IMR-90 (cell line): ENCODE data around the gene CRYBA4. TPM values are rescaled to one million over a fixed set of nuclear protein-coding genes. Genes with fewer than 3 reads are reported as not detected.
A peak's percentile ranks its signal among the peaks of the same experiment; 100 is the strongest.

ENCODE experiments used
- ATAC-seq: fragments of 200-7000 bp; cut with Tn5 transposase; 2 replicates; pipeline ENCODE4 v1.9.1; 2020; ENCODE audit warnings: low read depth, mild to moderate bottlenecking, moderate library complexity
- BruUV-seq: library from RNA; stranded (reverse); fragments of 400-500 nt; replicated peaks from 2 replicates; lab custom pipeline; 2021; lab: Mats Ljungman, UMichigan
- CTCF ChIA-PET: fragments of 300-600 bp; formaldehyde crosslinking; extraction: SDS; loops from one replicate; lab custom pipeline; 2021; ENCODE audit warnings: antibody characterized with exemption; lab: Yijun Ruan, JAX
- POLR2A ChIA-PET: fragments of 300-600 bp; sonication (Branson Sonifier 250); formaldehyde crosslinking; loops from one replicate; lab custom pipeline; 2022; ENCODE audit warnings: antibody characterized with exemption; ENCODE audit not compliant: unreplicated experiment; lab: Charles Lee
- DNase-seq: peaks from one replicate; pipeline ENCODE4 v3.0.0; 2013
- H2AFZ ChIP-seq: replicated peaks from 2 replicates; pipeline ENCODE3; 2013; ENCODE audit warnings: low read length, mild to moderate bottlenecking; ENCODE audit not compliant: poor library complexity
- H2AK5ac ChIP-seq: 2 replicates; pipeline ENCODE4 v1.6.1; 2013; ENCODE audit warnings: low read depth, low read length, inconsistent platforms
- H2AK9ac ChIP-seq: replicated peaks from 2 replicates; pipeline ENCODE3; 2013; ENCODE audit warnings: mild to moderate bottlenecking, low read depth, low read length, moderate library complexity; ENCODE audit not compliant: poor library complexity
- H2BK120ac ChIP-seq: 2 replicates; pipeline ENCODE4 v1.6.1; 2013; ENCODE audit warnings: low read depth, low read length, inconsistent platforms
- H2BK15ac ChIP-seq: 3 replicates; pipeline ENCODE4 v1.6.1; 2013; ENCODE audit warnings: low read depth, low read length, inconsistent platforms
- H2BK20ac ChIP-seq: 2 replicates; pipeline ENCODE4 v1.6.1; 2013; ENCODE audit warnings: low read depth, mild to moderate bottlenecking, inconsistent platforms, low read length, moderate library complexity
- H2BK5ac ChIP-seq: 2 replicates; pipeline ENCODE4 v1.6.1; 2013; ENCODE audit warnings: mild to moderate bottlenecking, low read depth, low read length, inconsistent platforms; ENCODE audit not compliant: poor library complexity, severe bottlenecking
- H3K14ac ChIP-seq: replicated peaks from 2 replicates; pipeline ENCODE4 v1.6.1; 2013; ENCODE audit warnings: low read depth, low read length, inconsistent platforms
- H3K18ac ChIP-seq: 2 replicates; pipeline ENCODE4 v1.6.1; 2013; ENCODE audit warnings: low read depth, low read length, control low read depth
- H3K23ac ChIP-seq: 2 replicates; pipeline ENCODE4 v1.6.1; 2013; ENCODE audit warnings: low read depth, low read length, inconsistent platforms
- H3K27ac ChIP-seq: 2 replicates; pipeline ENCODE4 v1.5.1; 2013; ENCODE audit warnings: mild to moderate bottlenecking, control low read depth, low read length; ENCODE audit not compliant: insufficient read depth
- H3K27me3 ChIP-seq: 2 replicates; pipeline ENCODE4 v1.6.1; 2013; ENCODE audit warnings: low read length; ENCODE audit not compliant: control insufficient read depth, insufficient read depth
- H3K36me3 ChIP-seq: 2 replicates; pipeline ENCODE4 v1.6.1; 2013; ENCODE audit warnings: low read length, mixed read lengths; ENCODE audit not compliant: control insufficient read depth, insufficient read depth
- H3K4ac ChIP-seq: 2 replicates; pipeline ENCODE4 v1.6.1; 2013; ENCODE audit warnings: low read depth, low read length, inconsistent platforms
- H3K4me1 ChIP-seq: 2 replicates; pipeline ENCODE4 v1.6.1; 2013; ENCODE audit warnings: low read length, mixed read lengths; ENCODE audit not compliant: control insufficient read depth, insufficient read depth
- H3K4me2 ChIP-seq: 2 replicates; pipeline ENCODE4 v1.6.1; 2013; ENCODE audit warnings: low read depth, mild to moderate bottlenecking, control low read depth, low read length, moderate library complexity
- H3K4me3 ChIP-seq: 2 replicates; pipeline ENCODE4 v1.5.1; 2013; ENCODE audit warnings: low read depth, mild to moderate bottlenecking, control low read depth, low read length, moderate library complexity; ENCODE audit not compliant: insufficient read depth
- H3K56ac ChIP-seq: 2 replicates; pipeline ENCODE4 v1.6.1; 2013; ENCODE audit warnings: low read length, inconsistent platforms; ENCODE audit not compliant: insufficient read depth; ENCODE audit errors: extremely low read depth
- H3K79me1 ChIP-seq, 2 experiments: 2 replicates each; pipeline ENCODE4 v1.6.1; 2013; ENCODE audit warnings: low read length in 2 of 2, inconsistent platforms in 1 of 2, low read depth in 1 of 2
- H3K9ac ChIP-seq: 2 replicates; pipeline ENCODE4 v1.6.1; 2013; ENCODE audit warnings: low read depth, low read length, control low read depth
- H3K9me1 ChIP-seq: 2 replicates; pipeline ENCODE4 v1.6.1; 2013; ENCODE audit warnings: low read length, inconsistent platforms; ENCODE audit not compliant: insufficient read depth
- H3K9me3 ChIP-seq: 2 replicates; pipeline ENCODE4 v1.6.1; 2013; ENCODE audit warnings: low read length; ENCODE audit not compliant: control insufficient read depth, insufficient read depth
- H4K20me1 ChIP-seq: 2 replicates; pipeline ENCODE4 v1.6.1; 2013; ENCODE audit warnings: low read length, inconsistent platforms; ENCODE audit not compliant: insufficient read depth
- H4K5ac ChIP-seq: 2 replicates; pipeline ENCODE4 v1.6.1; 2013; ENCODE audit warnings: mild to moderate bottlenecking, low read depth, low read length, control low read depth
- H4K8ac ChIP-seq, 2 experiments: 2 replicates each; pipeline ENCODE4 v1.6.1; 2013; ENCODE audit warnings: low read depth in 2 of 2, low read length in 2 of 2, control low read depth in 1 of 2, inconsistent platforms in 1 of 2
- H4K91ac ChIP-seq: 2 replicates; pipeline ENCODE4 v1.6.1; 2013; ENCODE audit warnings: low read depth, low read length, inconsistent platforms; ENCODE audit not compliant: insufficient read depth
- BHLHE40 ChIP-seq: fragments of 150-350 bp; IDR thresholded peaks from 2 replicates; pipeline ENCODE4 v1.6.1; 2016; ENCODE audit warnings: mild to moderate bottlenecking, low read depth, low read length
- CEBPB ChIP-seq: IDR thresholded peaks from 2 replicates; pipeline ENCODE4 v1.6.1; 2012; ENCODE audit warnings: low read depth, low read length, improper control_type of control experiment
- CHD1 ChIP-seq: IDR thresholded peaks from 2 replicates; pipeline ENCODE4 v1.6.1; 2012; ENCODE audit warnings: low read depth, low read length, improper control_type of control experiment
- MAFK ChIP-seq: IDR thresholded peaks from 2 replicates; pipeline ENCODE4 v1.6.1; 2012; ENCODE audit warnings: low read depth, low read length, improper control_type of control experiment
- MAZ ChIP-seq: IDR thresholded peaks from 2 replicates; pipeline ENCODE4 v1.6.1; 2012; ENCODE audit warnings: low read depth, mild to moderate bottlenecking, low read length, improper control_type of control experiment, moderate library complexity, borderline replicate concordance
- WGBS, 2 experiments: methylation state at CpG; one replicate each; pipeline versions ENCODE4 v1.1.5 to v1.1.7; 2013; ENCODE audit warnings: missing lambda C conversion rate in 2 of 2; ENCODE audit not compliant: insufficient read length in 1 of 2; ENCODE audit errors: extremely low coverage in 2 of 2; 5-methylcytosine and 5-hydroxymethylcytosine counted together
- dilution Hi-C: fragments of 300-500 bp; cut with HindIII; formaldehyde crosslinking; loops from one replicate; pipeline ENCODE4 v1.14.3; 2018; ENCODE audit warnings: low sequenced_read_pairs; ENCODE audit not compliant: unreplicated experiment
- in situ Hi-C: fragments of 300-500 bp; cut with MboI; formaldehyde crosslinking; loops from 3 replicates; pipeline ENCODE4 v1.14.3; 2019; ENCODE audit warnings: low sequenced_read_pairs, inconsistent platforms, mixed read lengths
- intact Hi-C: fragments of 100-400 bp; cut with micrococcal nuclease; formaldehyde crosslinking; loops from 2 replicates; pipeline ENCODE4 v1.10.0; 2022
- polyA plus RNA-seq, 3 experiments: library from polyadenylated mRNA; depleted of rRNA; stranded (reverse); fragments of >200 nt; gene quantifications; 2 replicates each; pipeline ENCODE4 v1.2.3, GENCODE V29; 2012; ENCODE audit warnings: low replicate concordance in 1 of 3
- total RNA-seq: library from RNA; depleted of rRNA; stranded (reverse); fragments of >200 nt; gene quantifications from 2 replicates; pipeline ENCODE4 v1.2.3, GENCODE V29; 2012
- TF ChIP-seq, protein P1 (sequence below): fragments of 150-350 bp; IDR thresholded peaks from 2 replicates; pipeline ENCODE4 v1.6.1; 2017; ENCODE audit warnings: mild to moderate bottlenecking, antibody characterized with exemption, low read length, low read depth
- TF ChIP-seq, protein P2 (sequence below): fragments of 150-350 bp; IDR thresholded peaks from 2 replicates; pipeline ENCODE4 v1.6.1; 2016; ENCODE audit warnings: low read depth, mild to moderate bottlenecking, low read length, moderate library complexity, borderline replicate concordance

The CRYBA4 gene
- total and polyA plus RNA-seq, 2 of the 4 experiments (the other 2 are of a cell fraction): not detected

DNA sequence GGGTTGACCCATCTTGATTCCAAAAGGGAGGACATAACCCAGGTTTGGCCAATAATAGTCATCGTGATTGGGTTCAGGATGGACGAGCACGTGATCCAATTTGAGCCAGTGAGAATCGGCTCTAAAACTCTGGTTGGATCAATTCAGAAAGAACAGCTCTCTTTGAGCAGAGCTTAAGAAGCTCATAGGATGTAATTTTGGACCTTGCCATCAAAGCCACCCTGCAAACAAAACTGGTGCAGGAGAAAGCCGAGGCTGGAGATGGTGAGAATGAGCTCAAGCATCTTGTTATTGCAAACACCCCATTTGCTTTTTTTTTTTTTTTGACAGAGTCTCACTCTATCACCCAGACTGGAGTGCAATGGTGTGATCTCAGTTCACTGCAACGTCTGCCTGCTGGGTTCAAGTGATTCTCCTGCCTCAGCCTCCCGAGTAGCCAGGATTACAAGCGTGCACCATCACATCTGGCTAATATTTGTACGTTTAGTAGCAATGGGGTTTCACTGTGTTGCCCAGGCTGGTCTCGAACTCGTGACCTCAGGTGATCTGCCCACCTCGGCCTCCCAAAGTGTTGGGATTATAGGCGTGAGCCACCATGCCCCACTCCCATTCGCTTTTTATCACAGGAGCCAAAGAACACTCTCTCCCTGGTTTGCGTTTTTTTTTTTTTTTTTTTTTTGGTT, 21.8 kb downstream of the CRYBA4 start:
- H4K20me1 ChIP-seq: no peaks in the 10 kb centered on the region
- H2BK120ac ChIP-seq: 0 out of 2 replicates have a peak overlapping the region, but pooled peaks have one; percentile 13
- H3K4me1 ChIP-seq: peaks cover 9% of the 10 kb centered on the region
- no peak overlapping the region for H2BK20ac ChIP-seq
- DNase-seq (no peak), ATAC-seq (no peak)
- H4K8ac ChIP-seq: no peak overlapping the region; a peak in 1 of 4 replicates
- H3K56ac ChIP-seq: no peak overlapping the region
- CTCF ChIA-PET: interaction anchor here (0.6 to 1.3 kb wide), 2 partner anchors 18 to 22 kb away, joined by 3 read pairs; no protein-coding TSS in a partner anchor
- peaks cover 20% of the 10 kb centered on the region for H3K27me3 ChIP-seq
- no peak overlapping the region for H3K4me3 ChIP-seq
- no peak overlapping the region for H3K23ac ChIP-seq
- BruUV-seq: no TSS peak
- WGBS, 2 experiments: 89% methylated on average over 11 of the region's 15 CpGs; no CpG with 5 or more reads in 1 of the 2 experiments
- H3K4ac ChIP-seq: no peak overlapping the region
- H3K9ac ChIP-seq: no peak overlapping the region
- dilution Hi-C loops: no loop called here
- peaks cover 10% of the 10 kb centered on the region; the same call in 1 of the 2 replicates for H3K9me1 ChIP-seq
- intact Hi-C loops: no loop called here
- no peaks in the 10 kb centered on the region for H3K9me3 ChIP-seq
- no peak overlapping the region for H2BK5ac ChIP-seq
- H2AFZ ChIP-seq: peak overlapping the region; percentile 74
- H4K91ac ChIP-seq: no peak overlapping the region
- no peak overlapping the region for H3K27ac ChIP-seq
- H2BK15ac ChIP-seq: no peak overlapping the region
- no peak overlapping the region for H3K4me2 ChIP-seq
- no peak overlapping the region for H3K14ac ChIP-seq
- no peak overlapping the region for H2AK5ac ChIP-seq
- H3K79me1 ChIP-seq: no peaks in the 10 kb centered on the region
- H3K36me3 ChIP-seq: no peaks in the 10 kb centered on the region
- H2AK9ac ChIP-seq: peak overlapping the region; percentile 38
- H4K5ac ChIP-seq: no peak overlapping the region
- TF ChIP-seq, protein P1, sequence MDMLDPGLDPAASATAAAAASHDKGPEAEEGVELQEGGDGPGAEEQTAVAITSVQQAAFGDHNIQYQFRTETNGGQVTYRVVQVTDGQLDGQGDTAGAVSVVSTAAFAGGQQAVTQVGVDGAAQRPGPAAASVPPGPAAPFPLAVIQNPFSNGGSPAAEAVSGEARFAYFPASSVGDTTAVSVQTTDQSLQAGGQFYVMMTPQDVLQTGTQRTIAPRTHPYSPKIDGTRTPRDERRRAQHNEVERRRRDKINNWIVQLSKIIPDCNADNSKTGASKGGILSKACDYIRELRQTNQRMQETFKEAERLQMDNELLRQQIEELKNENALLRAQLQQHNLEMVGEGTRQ: no peak
- no peak for TF ChIP-seq MAZ
- TF ChIP-seq, protein P2, sequence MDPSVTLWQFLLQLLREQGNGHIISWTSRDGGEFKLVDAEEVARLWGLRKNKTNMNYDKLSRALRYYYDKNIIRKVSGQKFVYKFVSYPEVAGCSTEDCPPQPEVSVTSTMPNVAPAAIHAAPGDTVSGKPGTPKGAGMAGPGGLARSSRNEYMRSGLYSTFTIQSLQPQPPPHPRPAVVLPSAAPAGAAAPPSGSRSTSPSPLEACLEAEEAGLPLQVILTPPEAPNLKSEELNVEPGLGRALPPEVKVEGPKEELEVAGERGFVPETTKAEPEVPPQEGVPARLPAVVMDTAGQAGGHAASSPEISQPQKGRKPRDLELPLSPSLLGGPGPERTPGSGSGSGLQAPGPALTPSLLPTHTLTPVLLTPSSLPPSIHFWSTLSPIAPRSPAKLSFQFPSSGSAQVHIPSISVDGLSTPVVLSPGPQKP: no peak
- TF ChIP-seq MAFK: no peak
- no peak for TF ChIP-seq CEBPB
- no peak for TF ChIP-seq CHD1
- no peak for TF ChIP-seq BHLHE40
- POLR2A ChIA-PET: interaction anchor here (0.6 kb wide), 2 partner anchors 13 to 137 kb away, joined by 3 to 10 read pairs; no protein-coding TSS in a partner anchor
- in situ Hi-C loops: no loop called here
- no peak overlapping the region for H3K18ac ChIP-seq
